SK-N-SH (cell line): ENCODE measurements around the gene ERMARD.

Experiments
- EP300 ChIP-seq, 2 experiments: IDR thresholded peaks; 2 replicates each; pipeline versions ENCODE4 v1.4.0 to v1.6.1; 2012; ENCODE audit warnings: borderline replicate concordance in 1 of 2, low read depth in 1 of 2, low read length in 1 of 2
- EZH2phosphoT487 ChIP-seq: fragments of 200-600 bp; sonication (generic); IDR thresholded peaks from 2 replicates; pipeline ENCODE4 v1.6.1; 2017; ENCODE audit warnings: low read depth, mixed run types, mild to moderate bottlenecking, antibody characterized with exemption, moderate library complexity, borderline replicate concordance
- FOXM1 ChIP-seq: IDR thresholded peaks from 2 replicates; pipeline ENCODE4 v1.4.0; 2012; ENCODE audit warnings: low read depth, mild to moderate bottlenecking
- NFIC ChIP-seq: IDR thresholded peaks from 2 replicates; pipeline ENCODE4 v1.4.0; 2012; ENCODE audit warnings: borderline replicate concordance
- NRF1 ChIP-seq: IDR thresholded peaks from 2 replicates; pipeline ENCODE4 v1.6.1; 2012; ENCODE audit warnings: low read depth, mild to moderate bottlenecking, low read length
- POLR2AphosphoS5 ChIP-seq: IDR thresholded peaks from 2 replicates; pipeline ENCODE4 v1.6.1; 2012; ENCODE audit warnings: low read depth, low read length
- RAD21 ChIP-seq: IDR thresholded peaks from 2 replicates; pipeline ENCODE4 v1.6.1; 2012; ENCODE audit warnings: mild to moderate bottlenecking, low read length
- SIN3A ChIP-seq: IDR thresholded peaks from 2 replicates; pipeline ENCODE4 v1.6.1; 2012; ENCODE audit warnings: low read depth, mild to moderate bottlenecking, low read length, moderate library complexity, borderline replicate concordance
- TAF1 ChIP-seq: IDR thresholded peaks from 2 replicates; pipeline ENCODE4 v1.6.1; 2012; ENCODE audit warnings: low read depth, mild to moderate bottlenecking, low read length, moderate library complexity, borderline replicate concordance
- TCF12 ChIP-seq: IDR thresholded peaks from 2 replicates; pipeline ENCODE4 v1.4.0; 2012
- TF ChIP-seq, protein P1 (sequence below): fragments of 200-600 bp; sonication (generic); IDR thresholded peaks from 2 replicates; pipeline ENCODE4 v1.6.1; 2017; ENCODE audit warnings: antibody characterized with exemption, mild to moderate bottlenecking, moderate library complexity
- TF ChIP-seq, protein P2 (sequence below): IDR thresholded peaks from 2 replicates; pipeline ENCODE4 v1.4.0; 2012; ENCODE audit warnings: low read depth
- TF ChIP-seq, protein P3 (sequence below): IDR thresholded peaks from 2 replicates; pipeline ENCODE4 v1.4.0; 2012; ENCODE audit warnings: low read depth, borderline replicate concordance

DNA sequence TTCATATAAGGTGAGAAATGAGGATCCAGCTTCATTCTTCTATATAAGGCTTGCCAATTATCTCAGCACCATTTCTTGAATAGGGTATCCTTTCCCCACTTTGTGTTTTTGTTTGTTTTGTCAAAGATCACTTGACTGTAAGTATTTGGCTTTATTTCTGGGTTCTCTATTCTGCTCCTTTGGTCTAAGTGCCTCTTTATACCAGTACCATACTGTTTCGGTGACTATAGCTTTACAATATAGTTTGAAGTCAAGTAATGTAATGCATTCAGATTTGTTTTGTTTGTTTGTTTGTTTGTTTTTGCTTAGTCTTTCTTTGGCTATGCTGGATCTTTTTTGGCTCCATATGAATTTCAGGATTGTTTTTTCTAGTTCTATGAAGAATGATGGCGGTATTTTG, 64.6 kb downstream of the ERMARD start:
- TF ChIP-seq, protein P1, sequence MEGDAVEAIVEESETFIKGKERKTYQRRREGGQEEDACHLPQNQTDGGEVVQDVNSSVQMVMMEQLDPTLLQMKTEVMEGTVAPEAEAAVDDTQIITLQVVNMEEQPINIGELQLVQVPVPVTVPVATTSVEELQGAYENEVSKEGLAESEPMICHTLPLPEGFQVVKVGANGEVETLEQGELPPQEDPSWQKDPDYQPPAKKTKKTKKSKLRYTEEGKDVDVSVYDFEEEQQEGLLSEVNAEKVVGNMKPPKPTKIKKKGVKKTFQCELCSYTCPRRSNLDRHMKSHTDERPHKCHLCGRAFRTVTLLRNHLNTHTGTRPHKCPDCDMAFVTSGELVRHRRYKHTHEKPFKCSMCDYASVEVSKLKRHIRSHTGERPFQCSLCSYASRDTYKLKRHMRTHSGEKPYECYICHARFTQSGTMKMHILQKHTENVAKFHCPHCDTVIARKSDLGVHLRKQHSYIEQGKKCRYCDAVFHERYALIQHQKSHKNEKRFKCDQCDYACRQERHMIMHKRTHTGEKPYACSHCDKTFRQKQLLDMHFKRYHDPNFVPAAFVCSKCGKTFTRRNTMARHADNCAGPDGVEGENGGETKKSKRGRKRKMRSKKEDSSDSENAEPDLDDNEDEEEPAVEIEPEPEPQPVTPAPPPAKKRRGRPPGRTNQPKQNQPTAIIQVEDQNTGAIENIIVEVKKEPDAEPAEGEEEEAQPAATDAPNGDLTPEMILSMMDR = no peak
- no peak for TF ChIP-seq EZH2phosphoT487
- TF ChIP-seq RAD21 = no peak
- no peak for TF ChIP-seq NFIC
- no peak for TF ChIP-seq POLR2AphosphoS5
- TF ChIP-seq NRF1 = no peak
- TF ChIP-seq TCF12 = no peak
- TF ChIP-seq TAF1 = no peak
- TF ChIP-seq EP300 (IDR thresholded peaks at IDR 0.05; ENCODE audit: borderline replicate concordance in 1 of 2, low read depth in 1 of 2, low read length in 1 of 2) = no peak
- TF ChIP-seq, protein P2, sequence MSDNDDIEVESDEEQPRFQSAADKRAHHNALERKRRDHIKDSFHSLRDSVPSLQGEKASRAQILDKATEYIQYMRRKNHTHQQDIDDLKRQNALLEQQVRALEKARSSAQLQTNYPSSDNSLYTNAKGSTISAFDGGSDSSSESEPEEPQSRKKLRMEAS = no peak
- no peak for TF ChIP-seq SIN3A
- TF ChIP-seq, protein P3, sequence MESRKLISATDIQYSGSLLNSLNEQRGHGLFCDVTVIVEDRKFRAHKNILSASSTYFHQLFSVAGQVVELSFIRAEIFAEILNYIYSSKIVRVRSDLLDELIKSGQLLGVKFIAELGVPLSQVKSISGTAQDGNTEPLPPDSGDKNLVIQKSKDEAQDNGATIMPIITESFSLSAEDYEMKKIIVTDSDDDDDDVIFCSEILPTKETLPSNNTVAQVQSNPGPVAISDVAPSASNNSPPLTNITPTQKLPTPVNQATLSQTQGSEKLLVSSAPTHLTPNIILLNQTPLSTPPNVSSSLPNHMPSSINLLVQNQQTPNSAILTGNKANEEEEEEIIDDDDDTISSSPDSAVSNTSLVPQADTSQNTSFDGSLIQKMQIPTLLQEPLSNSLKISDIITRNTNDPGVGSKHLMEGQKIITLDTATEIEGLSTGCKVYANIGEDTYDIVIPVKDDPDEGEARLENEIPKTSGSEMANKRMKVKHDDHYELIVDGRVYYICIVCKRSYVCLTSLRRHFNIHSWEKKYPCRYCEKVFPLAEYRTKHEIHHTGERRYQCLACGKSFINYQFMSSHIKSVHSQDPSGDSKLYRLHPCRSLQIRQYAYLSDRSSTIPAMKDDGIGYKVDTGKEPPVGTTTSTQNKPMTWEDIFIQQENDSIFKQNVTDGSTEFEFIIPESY = no peak
- no peak for TF ChIP-seq FOXM1
